SK-N-MC (cell line): Measurements from ENCODE around the gene B4GALT1.
A peak's percentile ranks its signal among the peaks of the same experiment; 100 is the strongest.

ENCODE experiments used
- DNase-seq: peaks from one replicate; pipeline ENCODE4 v3.0.0-alpha.2; 2011; ENCODE audit warnings: low read depth, low spot score
- H3K27ac ChIP-seq: fragments of 200-600 bp; sonication (generic); 2 replicates; pipeline ENCODE4 v1.5.1; 2016; ENCODE audit warnings: mixed run types
- H3K36me3 ChIP-seq: fragments of 200-600 bp; sonication (generic); 2 replicates; pipeline ENCODE4 v1.6.1; 2017; ENCODE audit warnings: antibody characterized with exemption, low read length, mixed read lengths; ENCODE audit not compliant: insufficient read depth
- H3K4me3 ChIP-seq: fragments of 200-600 bp; sonication (generic); 2 replicates; pipeline ENCODE4 v1.5.1; 2016
- H3K9ac ChIP-seq: fragments of 200-600 bp; sonication (generic); 2 replicates; pipeline ENCODE4 v1.8.0; 2017; ENCODE audit warnings: mixed run types, mixed read lengths; ENCODE audit not compliant: insufficient read length
- H3K9me3 ChIP-seq: fragments of 200-600 bp; sonication (generic); 2 replicates; pipeline ENCODE4 v1.6.1; 2017; ENCODE audit warnings: low read depth, mild to moderate bottlenecking, antibody characterized with exemption, low read length, moderate library complexity, mixed read lengths
- EZH2 ChIP-seq: fragments of 200-600 bp; sonication (generic); IDR thresholded peaks from one replicate; pipeline ENCODE4 v1.6.1; 2017; ENCODE audit warnings: antibody characterized with exemption
- FOXP2 ChIP-seq: optimal IDR thresholded peaks from 2 replicates; pipeline ENCODE3; 2011; ENCODE audit warnings: mild to moderate bottlenecking, moderate library complexity; ENCODE audit not compliant: insufficient read depth; ENCODE audit errors: extremely low read length, control extremely low read depth
- POLR2AphosphoS5 ChIP-seq: IDR thresholded peaks from 2 replicates; pipeline ENCODE4 v1.6.1; 2012; ENCODE audit warnings: mild to moderate bottlenecking, low read depth, low read length, borderline replicate concordance

The B4GALT1 gene

GRCh38 chr9:33177639-33178038 lies 10.5 kb upstream of the B4GALT1 start:
- Histone ChIP-seq H3K9me3 (no peaks in the 10 kb centered on the region), H3K36me3 (no peaks in the 10 kb centered on the region), H3K4me3 (no peak overlapping the region), H3K27ac (no peak overlapping the region), H3K9ac (no peak overlapping the region)
- TF ChIP-seq FOXP2 (no peak), EZH2 (no peak), POLR2AphosphoS5 (no peak)
- DNase-seq, result no peak

GRCh38 chr9:33177086-33177485 lies 9.9 kb upstream of the B4GALT1 start:
- H3K36me3 ChIP-seq, result no peaks in the 10 kb centered on the region
- DNase-seq, result no peak
- TF ChIP-seq EZH2, result no peak
- TF ChIP-seq FOXP2, result no peak
- TF ChIP-seq POLR2AphosphoS5, result no peak
- H3K9ac ChIP-seq, result no peak overlapping the region
- no peaks in the 10 kb centered on the region for H3K9me3 ChIP-seq
- H3K27ac ChIP-seq, result no peak overlapping the region
- no peak overlapping the region for H3K4me3 ChIP-seq

DNA sequence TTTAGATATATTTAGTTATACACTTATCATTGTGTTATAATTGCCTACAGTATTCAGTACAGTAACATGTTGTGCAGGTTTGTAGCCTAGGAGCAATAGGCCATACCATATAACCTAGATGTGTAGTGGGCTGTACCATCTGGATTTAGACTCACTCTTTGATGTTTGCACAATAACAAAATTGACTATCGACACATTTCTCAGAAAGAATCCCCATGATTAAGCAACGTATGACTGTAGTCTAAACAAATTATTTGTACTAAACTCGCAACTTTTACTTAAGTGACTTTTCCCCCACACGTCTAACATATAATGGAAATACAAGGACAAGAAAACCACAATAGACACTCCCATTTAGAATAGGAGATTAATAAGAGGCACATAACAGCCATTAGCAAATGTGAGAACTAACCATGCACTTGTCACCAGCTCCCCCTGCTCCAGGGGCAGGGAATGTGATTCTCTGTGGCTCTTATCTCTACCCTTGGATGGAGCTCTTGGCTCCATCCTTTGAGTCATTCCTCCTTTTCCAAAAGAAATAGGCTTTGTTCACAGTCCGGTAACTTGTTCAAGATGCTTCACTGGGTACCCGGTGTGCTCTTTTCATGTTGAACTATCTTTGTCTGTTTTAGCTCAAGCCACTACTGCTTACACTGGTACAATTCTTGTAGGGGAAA lies 8.7 kb upstream of the B4GALT1 start:
- Histone ChIP-seq H3K36me3 (no peaks in the 10 kb centered on the region), H3K9me3 (no peaks in the 10 kb centered on the region), H3K27ac (no peak overlapping the region), H3K9ac (no peak overlapping the region), H3K4me3 (no peak overlapping the region)
- TF ChIP-seq POLR2AphosphoS5, result no peak
- no peak for TF ChIP-seq EZH2
- no peak for TF ChIP-seq FOXP2
- no peak for DNase-seq

DNA sequence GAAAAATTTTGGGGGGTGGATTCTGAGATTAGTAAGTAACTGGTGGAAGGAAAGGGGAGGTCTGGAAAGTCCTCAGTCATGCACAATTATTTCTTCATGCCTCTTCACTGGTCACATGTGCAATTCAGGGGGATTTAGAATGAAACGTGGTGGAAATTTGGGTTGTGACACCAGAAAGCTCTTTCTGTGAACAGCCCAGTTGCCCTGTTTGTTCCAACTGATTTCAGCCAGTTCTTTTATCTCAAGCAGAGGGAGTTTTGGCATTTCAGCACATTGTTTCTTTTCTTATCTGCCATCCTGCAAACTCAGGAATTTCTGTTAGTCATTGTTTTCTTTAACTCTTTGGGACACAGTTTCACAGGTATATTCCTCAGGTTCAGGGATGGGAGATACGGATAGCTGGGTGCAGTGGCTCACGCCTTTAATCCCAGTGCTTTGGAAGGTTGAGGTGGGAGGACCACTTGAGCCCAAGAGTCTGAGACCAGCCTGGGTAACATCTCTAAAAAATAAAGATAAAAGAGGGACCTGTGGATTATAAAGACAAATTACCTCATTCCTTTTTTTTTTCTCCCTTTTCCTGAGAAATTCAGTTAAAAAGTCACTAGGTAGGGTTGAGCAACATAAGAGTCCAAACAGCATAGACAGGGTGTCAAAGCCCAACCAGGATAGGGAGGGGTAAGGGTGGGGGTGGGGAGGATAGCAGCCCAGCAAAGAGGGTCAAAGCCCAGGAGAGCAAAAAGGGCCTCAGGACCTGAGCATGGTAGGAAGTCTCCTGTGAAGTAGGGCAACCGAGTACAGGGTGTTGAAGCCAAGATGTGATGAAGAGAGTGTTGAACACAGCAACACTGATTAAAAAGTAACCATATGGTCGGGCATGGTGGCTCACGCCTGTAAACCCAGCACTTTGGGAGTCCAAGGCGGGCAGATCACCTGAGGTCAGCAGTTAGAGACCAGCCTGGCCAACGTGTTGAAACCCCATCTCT lies 5.4 kb upstream of the B4GALT1 start:
- TF ChIP-seq FOXP2 (no peak), EZH2 (no peak), POLR2AphosphoS5 (no peak)
- H3K4me3 ChIP-seq, result no peak overlapping the region
- DNase-seq, result no peak
- H3K9ac ChIP-seq, result no peak overlapping the region
- no peak overlapping the region for H3K27ac ChIP-seq
- H3K36me3 ChIP-seq, result no peaks in the 10 kb centered on the region
- no peaks in the 10 kb centered on the region for H3K9me3 ChIP-seq

DNA sequence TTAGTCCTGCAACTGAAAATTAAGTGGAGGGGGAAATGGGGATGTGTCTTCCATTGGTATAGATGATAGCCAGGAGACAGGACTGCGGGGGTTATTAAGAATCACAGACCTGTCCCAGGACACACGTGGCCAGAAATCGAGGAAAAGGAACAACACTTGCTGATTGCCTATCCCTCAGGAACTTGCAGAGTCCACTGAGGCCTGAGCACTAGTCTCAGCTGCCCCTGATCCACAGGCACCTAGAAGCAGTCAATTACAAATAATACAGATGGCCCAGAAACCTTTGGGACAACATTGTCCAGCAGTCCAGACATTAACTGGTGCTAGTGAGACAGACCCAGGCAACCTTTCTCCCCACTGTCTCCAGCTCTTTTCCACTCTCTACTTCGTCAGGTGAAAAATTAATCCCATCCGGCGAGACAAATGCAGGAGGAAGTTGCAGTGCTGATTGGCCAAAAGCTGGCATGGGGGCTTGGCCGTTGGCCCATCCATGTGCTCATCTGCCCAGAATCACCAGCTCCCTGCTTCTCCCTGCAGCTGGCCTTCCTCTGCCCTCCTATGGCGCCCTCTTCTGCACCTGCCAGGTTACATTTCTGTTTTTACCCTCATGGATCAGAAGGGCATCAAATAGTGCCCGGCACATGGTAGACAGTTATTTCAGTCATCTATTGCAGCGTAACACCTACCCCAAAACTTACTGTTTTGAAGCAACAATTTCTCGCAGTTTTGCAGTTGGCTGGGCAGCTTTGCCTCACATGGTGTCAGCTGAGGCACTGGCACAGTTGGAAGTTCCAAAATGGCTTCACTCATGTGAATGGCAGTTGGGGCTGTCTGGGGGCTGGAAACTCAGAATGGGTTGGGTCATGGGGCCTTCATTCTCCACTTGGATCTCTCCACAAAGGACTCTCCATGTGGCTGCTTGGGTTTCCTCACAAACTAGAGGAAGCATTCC lies 3.6 kb upstream of the B4GALT1 start:
- Histone ChIP-seq H3K27ac (no peak overlapping the region), H3K36me3 (no peaks in the 10 kb centered on the region), H3K9me3 (no peaks in the 10 kb centered on the region), H3K4me3 (no peak overlapping the region), H3K9ac (no peak overlapping the region)
- no peak for DNase-seq
- TF ChIP-seq POLR2AphosphoS5 (no peak), EZH2 (no peak), FOXP2 (no peak)

DNA sequence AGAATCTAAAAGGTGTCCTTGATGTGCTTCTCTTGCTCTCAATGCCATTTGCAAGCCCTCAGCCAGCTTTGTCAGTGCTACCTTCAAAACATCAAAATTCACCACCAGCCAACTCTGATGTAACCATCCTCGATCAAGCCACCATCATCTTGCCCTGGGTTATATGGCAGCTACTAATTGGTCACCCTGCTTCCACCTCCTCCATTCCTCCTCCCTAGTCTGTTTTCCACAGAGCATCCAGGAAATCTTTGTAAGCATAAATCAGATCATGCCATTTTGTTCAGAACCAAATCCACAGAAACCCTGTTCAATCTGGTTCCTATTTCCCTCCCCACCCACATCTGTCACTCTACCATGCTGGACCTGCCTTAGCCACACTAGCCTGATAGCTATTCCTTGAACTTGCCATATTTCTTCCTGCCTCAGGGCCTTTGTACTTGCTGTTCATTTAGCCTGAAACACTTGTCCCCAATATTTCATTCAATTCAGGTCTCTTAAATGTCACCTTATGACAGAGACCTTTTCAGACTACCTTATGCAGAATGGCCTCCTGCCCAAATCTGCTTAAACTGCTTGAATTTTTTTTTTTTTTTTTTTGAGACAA lies 1.9 kb upstream of the B4GALT1 start:
- Histone ChIP-seq H3K9ac (no peak overlapping the region), H3K27ac (no peak overlapping the region), H3K9me3 (no peaks in the 10 kb centered on the region), H3K4me3 (no peak overlapping the region), H3K36me3 (no peaks in the 10 kb centered on the region)
- TF ChIP-seq EZH2 (no peak), FOXP2 (no peak), POLR2AphosphoS5 (no peak)
- DNase-seq, result no peak

DNA sequence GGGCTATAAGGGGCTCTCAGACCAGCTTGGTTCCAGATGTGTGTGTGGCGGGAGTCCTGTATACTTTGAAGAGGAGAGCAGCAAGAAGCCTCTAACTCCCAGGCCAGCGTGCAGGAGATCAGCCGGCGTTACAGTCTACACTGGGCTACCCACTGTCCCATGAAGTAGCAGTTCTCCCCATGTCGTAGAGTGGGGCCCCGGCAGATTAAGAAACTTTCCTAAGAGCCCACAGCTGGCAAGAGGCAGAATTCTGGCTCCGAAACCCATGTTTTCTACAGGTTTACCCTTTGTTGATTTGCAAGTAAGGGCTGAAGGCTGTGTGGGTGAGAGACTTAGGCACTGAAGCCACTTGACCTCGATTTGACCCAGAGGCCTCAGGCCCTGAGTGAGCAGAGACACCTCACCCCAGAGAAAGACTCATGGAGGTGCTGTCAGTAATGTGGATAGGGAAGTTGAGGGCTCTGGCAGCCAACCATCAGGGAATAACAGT lies 881 bp upstream of the B4GALT1 start:
- H3K36me3 ChIP-seq, result no peaks in the 10 kb centered on the region
- H3K9me3 ChIP-seq, result no peaks in the 10 kb centered on the region
- DNase-seq, result no peak
- TF ChIP-seq FOXP2 (no peak), EZH2 (no peak), POLR2AphosphoS5 (no peak)
- H3K27ac ChIP-seq, result no peak overlapping the region
- H3K9ac ChIP-seq, result peak overlapping the region; percentile 56
- H3K4me3 ChIP-seq, result peak overlapping the region; percentile 90
